ENCODE data around the gene MRPL54.
"Not testable (repeated sequence)": the region's sequence is repeated elsewhere in the genome, so short reads cannot be mapped to it uniquely, and the experiment has no call there.

MRPL54 gene

DNA sequence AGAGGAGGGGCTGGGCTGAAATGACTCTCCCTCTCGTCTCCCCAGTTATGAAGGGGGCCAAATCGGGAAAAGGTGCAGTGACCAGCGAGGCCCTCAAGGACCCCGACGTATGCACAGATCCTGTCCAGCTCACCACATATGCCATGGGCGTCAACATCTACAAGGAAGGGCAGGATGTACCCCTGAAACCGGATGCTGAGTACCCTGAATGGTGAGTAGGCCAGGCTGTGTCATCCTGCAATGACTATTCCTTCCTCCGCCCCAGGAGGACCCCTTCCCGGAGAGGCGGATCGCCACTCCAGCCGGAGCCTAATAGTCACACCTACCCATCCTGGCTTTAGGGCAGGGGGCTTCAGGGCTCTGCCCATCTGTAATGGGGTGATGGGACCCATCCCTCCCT is 2.6 kb downstream of the MRPL54 start:
- H3K9me3 ChIP-seq (ENCODE audit: insufficient read depth, low read length) = no peaks in the 10 kb centered on the region
- H3K27ac ChIP-seq (ENCODE audit: low read length) = no peak overlapping the region
- H2AFZ ChIP-seq (ENCODE audit: low read depth, low read length) = no peak overlapping the region
- H4K20me1 ChIP-seq (ENCODE audit: insufficient read depth, low read length) = no peaks in the 10 kb centered on the region
- H3K4me2 ChIP-seq (ENCODE audit: low read length) = no peak overlapping the region
- no peak overlapping the region for H3K4me3 ChIP-seq (ENCODE audit: low read length)
- peaks cover 19% of the 10 kb centered on the region for H3K79me2 ChIP-seq (ENCODE audit: low read length)
- H3K36me3 ChIP-seq (replicated peaks; ENCODE audit: low read depth, low read length) = peaks cover 10% of the 10 kb centered on the region
- H3K4me1 ChIP-seq (ENCODE audit: low read length) = peaks cover 7% of the 10 kb centered on the region
- no peak overlapping the region for H3K9ac ChIP-seq (ENCODE audit: low read length)
- TF ChIP-seq, protein P1, sequence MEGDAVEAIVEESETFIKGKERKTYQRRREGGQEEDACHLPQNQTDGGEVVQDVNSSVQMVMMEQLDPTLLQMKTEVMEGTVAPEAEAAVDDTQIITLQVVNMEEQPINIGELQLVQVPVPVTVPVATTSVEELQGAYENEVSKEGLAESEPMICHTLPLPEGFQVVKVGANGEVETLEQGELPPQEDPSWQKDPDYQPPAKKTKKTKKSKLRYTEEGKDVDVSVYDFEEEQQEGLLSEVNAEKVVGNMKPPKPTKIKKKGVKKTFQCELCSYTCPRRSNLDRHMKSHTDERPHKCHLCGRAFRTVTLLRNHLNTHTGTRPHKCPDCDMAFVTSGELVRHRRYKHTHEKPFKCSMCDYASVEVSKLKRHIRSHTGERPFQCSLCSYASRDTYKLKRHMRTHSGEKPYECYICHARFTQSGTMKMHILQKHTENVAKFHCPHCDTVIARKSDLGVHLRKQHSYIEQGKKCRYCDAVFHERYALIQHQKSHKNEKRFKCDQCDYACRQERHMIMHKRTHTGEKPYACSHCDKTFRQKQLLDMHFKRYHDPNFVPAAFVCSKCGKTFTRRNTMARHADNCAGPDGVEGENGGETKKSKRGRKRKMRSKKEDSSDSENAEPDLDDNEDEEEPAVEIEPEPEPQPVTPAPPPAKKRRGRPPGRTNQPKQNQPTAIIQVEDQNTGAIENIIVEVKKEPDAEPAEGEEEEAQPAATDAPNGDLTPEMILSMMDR (IDR thresholded peaks at IDR 0.05; ENCODE audit: low read depth, low read length) = no peak
- no peaks in the 10 kb centered on the region for H3K27me3 ChIP-seq (ENCODE audit: low read depth, low read length)

DNA sequence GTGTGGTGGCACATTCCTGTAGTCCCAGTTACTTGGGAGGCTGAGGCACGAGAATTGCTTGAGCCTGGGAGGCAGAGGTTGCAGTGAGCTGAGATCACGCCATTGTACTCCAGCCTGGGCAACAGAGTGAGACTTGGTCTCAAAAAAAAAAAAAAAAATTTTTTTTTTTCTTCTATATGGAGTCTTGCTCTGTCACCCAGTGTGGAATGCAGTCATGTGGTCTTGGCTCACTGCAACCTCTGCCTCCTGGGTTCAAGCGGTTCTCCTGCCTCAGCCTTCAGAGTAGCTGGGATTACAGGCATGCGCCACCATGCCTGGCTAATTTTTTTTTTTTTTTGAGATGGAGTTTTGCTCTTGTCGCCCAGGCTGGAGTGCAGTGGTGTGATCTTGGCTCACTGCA is 3.3 kb downstream of the MRPL54 start:
- not testable (repeated sequence) for H3K9me3 ChIP-seq (ENCODE audit: insufficient read depth, low read length); H3K4me1 ChIP-seq (ENCODE audit: low read length); H3K4me2 ChIP-seq (ENCODE audit: low read length); H3K9ac ChIP-seq (ENCODE audit: low read length); H3K27me3 ChIP-seq (ENCODE audit: low read depth, low read length); H4K20me1 ChIP-seq (ENCODE audit: insufficient read depth, low read length); H3K27ac ChIP-seq (ENCODE audit: low read length); H3K36me3 ChIP-seq (replicated peaks; ENCODE audit: low read depth, low read length); H2AFZ ChIP-seq (ENCODE audit: low read depth, low read length); H3K4me3 ChIP-seq (ENCODE audit: low read length)
- peaks cover 13% of the 10 kb centered on the region for H3K79me2 ChIP-seq (ENCODE audit: low read length)

DNA sequence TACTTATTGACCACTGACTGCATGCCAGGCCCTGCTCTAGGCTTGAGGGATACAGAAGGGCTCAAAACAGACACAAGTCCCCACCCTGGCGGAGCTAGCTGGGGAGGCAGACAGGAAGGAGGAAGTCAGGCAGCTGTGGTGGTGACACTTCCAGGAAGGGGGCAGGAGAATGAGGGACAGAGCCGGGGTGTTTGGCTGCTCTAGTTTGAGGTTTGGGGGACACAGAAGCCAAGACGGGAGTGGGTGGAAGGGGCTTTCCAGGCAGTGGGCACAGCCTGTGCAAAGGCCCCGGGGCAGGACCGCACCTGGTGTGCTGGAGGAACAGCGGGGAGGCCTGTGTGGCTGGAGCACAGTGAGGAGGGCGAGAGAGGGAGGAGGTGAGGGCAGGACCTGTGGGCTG is 4.0 kb downstream of the MRPL54 start:
- Histone ChIP-seq H3K9me3 (ENCODE audit: insufficient read depth, low read length) (no peaks in the 10 kb centered on the region), H3K4me1 (ENCODE audit: low read length) (peaks cover 7% of the 10 kb centered on the region), H3K27me3 (ENCODE audit: low read depth, low read length) (no peaks in the 10 kb centered on the region), H4K20me1 (ENCODE audit: insufficient read depth, low read length) (no peaks in the 10 kb centered on the region), H3K27ac (ENCODE audit: low read length) (no peak overlapping the region), H3K79me2 (ENCODE audit: low read length) (peaks cover 6% of the 10 kb centered on the region), H3K4me3 (ENCODE audit: low read length) (no peak overlapping the region), H3K9ac (ENCODE audit: low read length) (no peak overlapping the region), H2AFZ (ENCODE audit: low read depth, low read length) (no peak overlapping the region), H3K36me3 (replicated peaks; ENCODE audit: low read depth, low read length) (peaks cover 10% of the 10 kb centered on the region), H3K4me2 (ENCODE audit: low read length) (no peak overlapping the region)
- TF ChIP-seq, protein P1 (IDR thresholded peaks at IDR 0.05; ENCODE audit: low read depth, low read length) = no peak
- TF ChIP-seq EZH2phosphoT487 (IDR thresholded peaks at IDR 0.05; ENCODE audit: low read depth) = no peak

DNA sequence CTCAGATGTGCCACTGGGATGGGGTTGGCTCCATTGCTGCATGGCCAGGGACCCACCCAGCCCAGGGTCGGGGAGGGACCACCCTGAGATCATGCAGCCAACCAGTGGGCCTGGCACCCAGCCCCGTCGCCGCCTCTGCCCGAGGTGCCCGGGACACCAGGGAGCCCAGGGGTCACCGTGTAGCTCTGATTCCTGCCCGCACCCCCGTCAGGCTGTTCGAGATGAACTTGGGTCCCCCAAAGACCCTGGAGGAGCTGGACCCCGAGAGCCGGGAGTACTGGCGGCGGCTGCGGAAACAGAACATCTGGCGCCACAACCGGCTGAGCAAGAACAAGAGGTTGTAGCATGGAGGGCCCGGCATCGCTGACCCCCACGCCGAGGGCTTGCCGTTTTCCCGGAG is 4.6 kb downstream of the MRPL54 start:
- Histone ChIP-seq H3K79me2 (ENCODE audit: low read length) (peaks cover 6% of the 10 kb centered on the region), H3K9ac (ENCODE audit: low read length) (no peak overlapping the region), H3K4me3 (ENCODE audit: low read length) (no peak overlapping the region), H4K20me1 (ENCODE audit: insufficient read depth, low read length) (no peaks in the 10 kb centered on the region), H3K27ac (ENCODE audit: low read length) (no peak overlapping the region), H3K4me2 (ENCODE audit: low read length) (no peak overlapping the region), H2AFZ (ENCODE audit: low read depth, low read length) (no peak overlapping the region), H3K4me1 (ENCODE audit: low read length) (peaks cover 5% of the 10 kb centered on the region), H3K27me3 (ENCODE audit: low read depth, low read length) (no peaks in the 10 kb centered on the region), H3K9me3 (ENCODE audit: insufficient read depth, low read length) (no peaks in the 10 kb centered on the region), H3K36me3 (replicated peaks; ENCODE audit: low read depth, low read length) (peaks cover 10% of the 10 kb centered on the region)
- TF ChIP-seq, protein P1 (IDR thresholded peaks at IDR 0.05; ENCODE audit: low read depth, low read length) = no peak
- no peak for TF ChIP-seq EZH2phosphoT487 (IDR thresholded peaks at IDR 0.05; ENCODE audit: low read depth)
